Left lung (tissue), 10 donors: ENCODE data around the gene MMS22L. TPM values are rescaled to one million over a fixed set of nuclear protein-coding genes. Genes with fewer than 3 reads are reported as not detected.

Experiments used
- ATAC-seq: fragments of 200-7000 bp; cut with Tn5 transposase; one replicate; pipeline ENCODE4 v1.9.1; 2020; ENCODE audit warnings: moderate library complexity
- DNase-seq, 4 donors: peaks; one replicate each; pipeline ENCODE4 v3.0.0-alpha.2; 2013 to 2020
- H3K27ac ChIP-seq, 2 donors: fragments of 200-600 bp; sonication (generic) in 1 of 2; one replicate each; pipeline versions ENCODE4 v1.5.0 to v1.8.0; 2020 to 2021
- H3K27me3 ChIP-seq, 2 donors: fragments of 200-600 bp; sonication (generic) in 1 of 2; one replicate each; pipeline versions ENCODE4 v1.5.0 to v1.8.0; 2020 to 2021
- H3K36me3 ChIP-seq, 2 donors: fragments of 200-600 bp; sonication (generic) in 1 of 2; one replicate each; pipeline versions ENCODE4 v1.5.0 to v1.8.0; 2020 to 2021
- H3K4me1 ChIP-seq, 2 donors: fragments of 200-600 bp; one replicate each; pipeline ENCODE4 v1.8.0; 2021
- H3K4me3 ChIP-seq, 2 donors: fragments of 200-600 bp; sonication (generic) in 1 of 2; one replicate each; pipeline versions ENCODE4 v1.5.0 to v1.8.0; 2020 to 2021; ENCODE audit warnings: mild to moderate bottlenecking in 1 of 2
- H3K9me3 ChIP-seq, 2 donors: fragments of 200-600 bp; sonication (generic) in 1 of 2; one replicate each; pipeline versions ENCODE4 v1.5.0 to v1.8.0; 2020 to 2021
- intact Hi-C, 2 donors: fragments of 100-400 bp; cut with DNase I; formaldehyde crosslinking; loops; one replicate each; pipeline versions ENCODE4 v1.11.2 to v1.14.2; 2022
- polyA plus RNA-seq, 6 donors: library from polyadenylated mRNA; unstranded; fragments of 120-200 nt; gene quantifications; one replicate each; pipeline ENCODE4 v1.2.1, GENCODE V29; 2013; ENCODE audit not compliant: insufficient read length in 6 of 6
- total RNA-seq, 2 donors: library from RNA; stranded (reverse); fragmentation: NEBNext Ultra II Directional; extraction: Animal tissue kit (Norgen Biotek cat#: 25700); gene quantifications; one replicate each; pipeline ENCODE4 v1.2.1, GENCODE V29; 2021
- TF ChIP-seq, protein P1 (sequence below), 2 donors: fragments of 200-600 bp; sonication (generic) in 1 of 2; IDR thresholded peaks; one replicate each; pipeline versions ENCODE4 v1.5.0 to v1.8.0; 2021; ENCODE audit warnings: antibody characterized with exemption in 2 of 2
- donor health status: DM: no; HTN: yes; CAD: no.
- donor health status: DM: no; HTN: no; CAD: no.

Gene MMS22L
- total and polyA plus RNA-seq, 8 donors, result 11.6 to 19.5 (median 15.5) TPM

DNA sequence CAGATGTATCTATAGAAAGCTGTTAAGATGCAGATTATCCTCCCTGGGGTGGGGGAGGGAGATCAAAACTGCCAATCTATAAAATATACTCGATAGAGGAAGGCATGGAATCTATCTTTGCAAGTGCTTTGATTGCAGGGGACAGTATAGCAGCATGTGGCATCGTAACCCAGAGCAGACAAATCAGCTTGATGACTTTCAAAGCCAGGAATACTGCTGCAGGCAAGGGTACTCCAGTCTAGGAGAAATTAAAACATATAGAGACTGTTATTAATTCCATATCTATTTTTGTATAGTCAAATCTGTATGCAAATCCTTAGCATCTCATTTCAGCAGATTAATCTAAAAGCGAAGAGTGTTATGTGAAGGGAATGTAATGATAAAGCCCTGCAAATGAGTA, 159.4 kb downstream of the MMS22L start:
- ATAC-seq, result no peak
- H3K4me3 ChIP-seq, result no peak overlapping the region
- no peak overlapping the region for H3K27ac ChIP-seq
- no peaks in the 10 kb centered on the region for H3K36me3 ChIP-seq
- H3K4me1 ChIP-seq, result no peaks in the 10 kb centered on the region
- H3K9me3 ChIP-seq, result no peaks in the 10 kb centered on the region
- intact Hi-C loops, result no loop called here
- H3K27me3 ChIP-seq, result no peaks in the 10 kb centered on the region
- DNase-seq, result no peak
- TF ChIP-seq, protein P1, sequence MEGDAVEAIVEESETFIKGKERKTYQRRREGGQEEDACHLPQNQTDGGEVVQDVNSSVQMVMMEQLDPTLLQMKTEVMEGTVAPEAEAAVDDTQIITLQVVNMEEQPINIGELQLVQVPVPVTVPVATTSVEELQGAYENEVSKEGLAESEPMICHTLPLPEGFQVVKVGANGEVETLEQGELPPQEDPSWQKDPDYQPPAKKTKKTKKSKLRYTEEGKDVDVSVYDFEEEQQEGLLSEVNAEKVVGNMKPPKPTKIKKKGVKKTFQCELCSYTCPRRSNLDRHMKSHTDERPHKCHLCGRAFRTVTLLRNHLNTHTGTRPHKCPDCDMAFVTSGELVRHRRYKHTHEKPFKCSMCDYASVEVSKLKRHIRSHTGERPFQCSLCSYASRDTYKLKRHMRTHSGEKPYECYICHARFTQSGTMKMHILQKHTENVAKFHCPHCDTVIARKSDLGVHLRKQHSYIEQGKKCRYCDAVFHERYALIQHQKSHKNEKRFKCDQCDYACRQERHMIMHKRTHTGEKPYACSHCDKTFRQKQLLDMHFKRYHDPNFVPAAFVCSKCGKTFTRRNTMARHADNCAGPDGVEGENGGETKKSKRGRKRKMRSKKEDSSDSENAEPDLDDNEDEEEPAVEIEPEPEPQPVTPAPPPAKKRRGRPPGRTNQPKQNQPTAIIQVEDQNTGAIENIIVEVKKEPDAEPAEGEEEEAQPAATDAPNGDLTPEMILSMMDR (IDR thresholded peaks at IDR 0.05), result no peak

DNA sequence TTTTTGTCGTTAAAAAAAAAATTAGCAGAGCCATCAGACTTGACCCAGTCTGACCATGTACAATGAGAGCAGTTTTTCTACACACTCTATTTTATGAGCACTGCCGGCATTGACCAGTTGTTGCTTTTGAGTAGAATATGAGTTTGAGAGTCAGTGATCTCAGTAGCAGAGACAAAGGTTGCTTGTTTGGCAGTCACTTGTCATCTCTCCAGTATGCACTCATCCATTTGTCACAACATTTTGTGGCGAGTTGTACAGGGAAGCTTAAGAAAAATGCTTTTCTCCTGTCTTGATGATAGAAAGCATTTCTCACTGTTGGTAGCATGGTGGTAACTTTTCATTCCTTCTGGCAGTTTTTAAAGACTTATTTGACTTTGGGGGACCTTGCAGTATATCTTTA, 159.9 kb downstream of the MMS22L start:
- ATAC-seq, result no peak
- no peak overlapping the region for H3K4me3 ChIP-seq
- H3K27me3 ChIP-seq, result no peaks in the 10 kb centered on the region
- intact Hi-C loops, result no loop called here
- H3K4me1 ChIP-seq, result no peaks in the 10 kb centered on the region
- DNase-seq, result no peak
- no peaks in the 10 kb centered on the region for H3K9me3 ChIP-seq
- TF ChIP-seq, protein P1 (IDR thresholded peaks at IDR 0.05), result no peak
- H3K36me3 ChIP-seq, result no peaks in the 10 kb centered on the region
- H3K27ac ChIP-seq, result no peak overlapping the region

DNA sequence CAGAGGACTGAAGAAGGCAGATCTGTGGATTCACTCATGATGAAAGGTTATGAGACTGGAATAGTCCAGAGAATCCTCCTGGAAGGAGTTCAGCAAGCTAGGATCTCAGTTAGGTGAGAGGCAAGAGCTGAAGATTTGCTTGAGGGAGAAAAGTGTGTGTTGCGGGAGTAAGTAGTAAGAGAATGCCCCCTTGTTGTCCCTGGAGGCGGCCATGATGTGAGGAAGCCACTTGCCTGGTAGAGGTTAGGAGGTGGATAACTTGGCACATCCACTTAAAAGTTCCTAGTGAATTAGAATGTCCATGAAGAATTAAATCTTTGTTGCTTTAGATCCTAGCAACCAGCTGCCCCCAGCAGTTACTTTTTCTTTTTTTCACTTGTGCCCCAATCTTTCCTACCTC, 162.5 kb downstream of the MMS22L start:
- intact Hi-C loops, result no loop called here
- H3K27me3 ChIP-seq, result no peaks in the 10 kb centered on the region
- H3K4me1 ChIP-seq, result no peaks in the 10 kb centered on the region
- H3K9me3 ChIP-seq, result no peaks in the 10 kb centered on the region
- no peak overlapping the region for H3K4me3 ChIP-seq
- no peak for ATAC-seq
- TF ChIP-seq, protein P1 (IDR thresholded peaks at IDR 0.05), result no peak
- H3K27ac ChIP-seq, result no peak overlapping the region
- no peaks in the 10 kb centered on the region for H3K36me3 ChIP-seq
- DNase-seq, result no peak

DNA sequence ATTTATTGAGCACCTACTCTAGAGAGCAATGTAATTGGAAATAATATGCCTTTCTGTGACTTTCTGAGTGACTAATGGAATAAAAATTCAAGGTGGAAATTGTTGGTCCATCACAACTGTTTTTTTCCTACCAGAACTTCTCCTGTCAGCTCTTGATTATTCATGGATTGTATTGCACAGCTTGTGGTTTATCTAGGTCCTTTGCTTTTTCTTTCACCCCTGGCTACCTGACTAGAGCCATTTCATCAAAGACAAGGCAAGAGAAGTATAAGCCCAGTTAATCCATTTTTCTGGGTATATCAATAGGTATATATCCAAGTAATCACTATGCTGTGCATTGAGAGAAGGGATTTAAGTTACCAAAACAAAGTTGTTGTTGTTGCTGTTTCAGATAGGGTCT, 168.4 kb downstream of the MMS22L start:
- Histone ChIP-seq H3K27ac (no peak overlapping the region), H3K36me3 (no peaks in the 10 kb centered on the region), H3K4me3 (no peak overlapping the region), H3K27me3 (no peaks in the 10 kb centered on the region), H3K9me3 (peaks cover 0 to 4% of the 10 kb centered on the region in 2 donors), H3K4me1 (no peaks in the 10 kb centered on the region)
- no peak for DNase-seq
- intact Hi-C loops, result no loop called here
- TF ChIP-seq, protein P1 (IDR thresholded peaks at IDR 0.05), result no peak
- ATAC-seq, result no peak

DNA sequence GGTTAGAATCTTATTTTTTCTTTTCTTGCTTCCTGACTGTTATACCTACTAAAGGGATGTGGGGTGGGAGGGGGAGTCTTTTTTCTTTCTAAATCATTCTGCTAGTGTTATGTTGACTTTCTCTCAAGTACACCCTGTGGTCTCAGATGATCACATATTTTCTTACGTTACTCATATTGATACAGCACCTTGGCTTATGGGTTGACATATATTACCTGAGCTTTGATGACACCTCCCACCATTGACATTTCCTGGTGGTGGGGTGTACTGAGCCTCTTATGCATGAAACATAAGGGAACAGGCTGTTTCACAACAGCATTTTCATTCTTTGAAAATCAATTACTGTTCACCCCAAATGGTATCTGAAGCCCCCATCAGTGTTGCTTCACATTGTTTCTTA, 169.8 kb downstream of the MMS22L start:
- Histone ChIP-seq H3K36me3 (no peaks in the 10 kb centered on the region), H3K27me3 (no peaks in the 10 kb centered on the region), H3K4me3 (no peak overlapping the region), H3K9me3 (peaks cover 0 to 4% of the 10 kb centered on the region in 2 donors), H3K27ac (no peak overlapping the region), H3K4me1 (no peaks in the 10 kb centered on the region)
- intact Hi-C loops, result no loop called here
- DNase-seq (no peak), ATAC-seq (no peak)
- TF ChIP-seq, protein P1 (IDR thresholded peaks at IDR 0.05), result no peak
